GM23248 (cell line): ENCODE results near the gene ZDHHC20.

Experiments
- EZH2 ChIP-seq: fragments of 200-600 bp; sonication (generic); IDR thresholded peaks from 2 replicates; pipeline ENCODE4 v1.6.1; 2018; ENCODE audit warnings: antibody characterized with exemption, mild to moderate bottlenecking; ENCODE audit not compliant: insufficient read depth, poor library complexity, severe bottlenecking
- EZH2phosphoT487 ChIP-seq: fragments of 200-600 bp; sonication (generic); IDR thresholded peaks from 2 replicates; pipeline ENCODE4 v1.6.1; 2018; ENCODE audit warnings: antibody characterized with exemption, moderate library complexity, mild to moderate bottlenecking, low read depth; ENCODE audit not compliant: insufficient read depth

DNA sequence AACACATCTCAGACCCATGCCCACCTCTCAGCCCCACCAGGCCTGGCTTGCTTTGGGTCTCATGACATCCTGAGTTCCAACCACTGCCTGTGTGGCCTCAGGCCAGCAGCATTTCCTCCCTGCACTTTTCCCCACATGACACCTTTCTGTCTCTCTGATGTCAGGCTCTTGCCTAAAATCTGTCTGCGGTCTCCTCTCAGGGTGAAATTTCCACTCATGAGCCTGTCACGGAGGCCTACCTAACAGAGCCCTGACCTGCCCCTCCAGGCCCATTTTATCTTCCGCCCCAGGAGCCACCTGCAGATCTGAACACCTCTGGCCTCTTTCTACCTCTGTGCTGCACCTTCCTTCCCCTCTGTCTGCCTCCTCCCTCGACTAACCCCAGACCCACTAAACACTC, 93.5 kb downstream of the ZDHHC20 start:
- TF ChIP-seq EZH2phosphoT487 (no peak), EZH2 (no peak)
